IgD-negative memory B cell (primary cell): ENCODE results near the gene TYMP. TPM values are rescaled to one million over a fixed set of nuclear protein-coding genes. Genes with fewer than 3 reads are reported as not detected.
"Not testable (repeated sequence)": the region's sequence is repeated elsewhere in the genome, so short reads cannot be mapped to it uniquely, and the experiment has no call there.

Experiments
- H3K27ac Mint-ChIP-seq, 3 donors: one replicate each; pipeline ENCODE4 v1.8.0; 2020 to 2022; ENCODE audit warnings: mild to moderate bottlenecking in 3 of 3, mixed read lengths in 3 of 3, moderate library complexity in 1 of 3
- H3K27me3 Mint-ChIP-seq: one replicate; pipeline ENCODE4 v1.8.0; 2021; ENCODE audit warnings: mixed read lengths
- H3K36me3 Mint-ChIP-seq: one replicate; pipeline ENCODE4 v1.8.0; 2020; ENCODE audit warnings: mild to moderate bottlenecking, mixed read lengths
- H3K4me1 Mint-ChIP-seq, 3 donors: one replicate each; pipeline ENCODE4 v1.8.0; 2020 to 2022; ENCODE audit warnings: mixed read lengths in 3 of 3, mild to moderate bottlenecking in 1 of 3
- H3K4me3 Mint-ChIP-seq, 4 donors: one replicate each; pipeline ENCODE4 v1.8.0; 2020 to 2022; ENCODE audit warnings: mild to moderate bottlenecking in 4 of 4, mixed read lengths in 4 of 4, moderate library complexity in 3 of 4
- H3K9me3 Mint-ChIP-seq, 3 donors: one replicate each; pipeline ENCODE4 v1.8.0; 2020 to 2021; ENCODE audit warnings: mixed read lengths in 3 of 3, mild to moderate bottlenecking in 1 of 3
- polyA plus RNA-seq: library from polyadenylated mRNA; unstranded; fragments of 300-500 nt; fragmentation: Illumina TruSeq; gene quantifications from one replicate; pipeline ENCODE4 v1.2.3, GENCODE V29; 2021

Gene TYMP
- polyA plus RNA-seq, 1 donor from 2014 or later: 56.8 TPM

- H3K9me3 Mint-ChIP-seq: no peaks in the 10 kb centered on the region
- no peaks in the 10 kb centered on the region for H3K36me3 Mint-ChIP-seq
- no peaks in the 10 kb centered on the region for H3K27me3 Mint-ChIP-seq
- peak overlapping the region; percentile 79 to 96 (median 90) for H3K4me3 Mint-ChIP-seq
- H3K4me1 Mint-ChIP-seq: peaks cover 18 to 22% (median 20%) of the 10 kb centered on the region in 3 donors
- H3K27ac Mint-ChIP-seq: peak overlapping the region; percentile 94 to 98 (median 95)
These were observed 3.5 kb downstream of the TYMP start for GRCh38 chr22:50526108-50526833.

- H3K36me3 Mint-ChIP-seq: no peaks in the 10 kb centered on the region
- H3K9me3 Mint-ChIP-seq: no peaks in the 10 kb centered on the region
- H3K27me3 Mint-ChIP-seq: no peaks in the 10 kb centered on the region
- peak overlapping the region; percentile 71 to 89 (median 86) for H3K27ac Mint-ChIP-seq
- peaks cover 18 to 20% (median 18%) of the 10 kb centered on the region in 3 donors for H3K4me1 Mint-ChIP-seq
- peak overlapping the region; percentile 80 to 96 (median 90) for H3K4me3 Mint-ChIP-seq
These were observed 4.0 kb downstream of the TYMP start for GRCh38 chr22:50525858-50526107.

DNA sequence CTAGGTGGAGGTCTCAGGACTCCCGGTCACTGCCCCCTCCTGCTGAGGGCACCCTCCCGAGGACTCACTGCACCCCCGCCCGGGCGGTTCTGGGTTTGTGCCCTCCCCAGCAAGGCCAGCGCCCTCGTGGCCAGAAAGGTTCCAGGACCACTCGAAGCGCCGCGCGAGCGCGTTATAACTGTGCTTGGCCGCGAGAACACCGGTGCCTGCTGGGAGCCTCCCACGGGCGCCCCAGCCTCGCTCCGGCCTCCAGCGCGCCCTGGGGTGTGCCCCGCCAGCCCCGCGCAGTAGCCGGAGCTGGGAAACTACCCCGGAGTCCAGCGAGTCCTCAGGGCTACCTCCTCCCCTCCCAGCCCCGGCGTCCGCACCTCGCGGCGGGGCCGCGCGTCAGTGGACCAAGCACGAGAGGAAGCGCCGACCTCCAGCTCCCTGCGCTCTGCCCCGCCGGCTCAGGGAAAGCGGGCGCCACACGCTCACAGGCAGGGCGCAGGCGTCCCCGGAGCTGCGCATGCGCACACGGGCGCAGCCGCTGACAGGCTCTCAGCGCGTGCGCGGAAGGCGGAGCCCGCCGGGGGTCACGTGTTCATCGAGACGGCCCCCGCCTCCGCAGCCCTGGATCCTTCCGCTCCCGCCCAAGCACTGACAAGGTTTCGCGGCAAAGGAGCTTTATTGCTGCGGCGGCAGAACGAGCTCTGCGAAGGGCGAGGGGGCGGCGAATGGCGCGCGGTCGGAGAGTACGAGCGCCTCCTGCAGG lies 4.5 kb downstream of the TYMP start, which contains the start of gene SCO2:
Gene SCO2 (minus strand): TSS at position 495 of the 754 bp plus-strand sequence. CDS start 1,187 bp downstream, outside the sequence.
- Mint-ChIP-seq H3K9me3 (no peaks in the 10 kb centered on the region), H3K4me3 (peak within 1 kb of the TSS; percentile 80 to 96 (median 91)), H3K4me1 (peaks cover 18 to 20% (median 18%) of the 10 kb centered on the region in 3 donors), H3K27ac (peak within 1 kb of the TSS; percentile 88 to 98 (median 94)), H3K27me3 (no peaks in the 10 kb centered on the region), H3K36me3 (no peaks in the 10 kb centered on the region)

DNA sequence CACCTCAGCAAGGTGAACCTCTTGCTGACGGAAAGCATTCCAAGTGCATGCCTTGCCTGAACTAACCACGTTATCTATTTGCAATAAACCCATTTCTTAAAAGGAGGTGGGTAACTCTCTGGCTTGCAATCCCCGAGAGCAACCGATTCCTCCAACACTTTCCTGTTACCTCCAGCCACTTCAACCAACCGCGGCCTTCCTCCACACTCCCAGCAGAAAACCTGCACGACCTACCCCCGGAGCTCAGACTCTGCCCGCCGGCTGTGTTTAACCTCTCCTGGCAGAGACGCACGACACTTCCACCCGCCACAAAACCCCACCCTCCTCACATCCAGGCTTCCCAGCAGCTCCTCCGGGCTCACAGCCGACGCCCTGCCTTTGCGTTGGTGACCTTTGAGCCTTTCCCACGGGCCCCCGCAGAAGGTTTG lies 5.1 kb downstream of the TYMP start:
- Mint-ChIP-seq H3K27me3 (no peaks in the 10 kb centered on the region), H3K27ac (peak overlapping the region; percentile 83 to 89 (median 88)), H3K4me3 (peak overlapping the region; percentile 80 to 96 (median 91)), H3K9me3 (no peaks in the 10 kb centered on the region), H3K4me1 (peaks cover 18 to 20% (median 18%) of the 10 kb centered on the region in 3 donors), H3K36me3 (no peaks in the 10 kb centered on the region)

GRCh38 chr22:50523806-50524675 lies 5.8 kb downstream of the TYMP start:
- Mint-ChIP-seq H3K4me1 (peaks cover 18 to 20% (median 18%) of the 10 kb centered on the region in 3 donors), H3K27ac (peak overlapping the region; percentile 83 to 89 (median 88)), H3K9me3 (no peaks in the 10 kb centered on the region), H3K27me3 (no peaks in the 10 kb centered on the region), H3K4me3 (peak overlapping the region; percentile 80 to 96 (median 91)), H3K36me3 (no peaks in the 10 kb centered on the region)

GRCh38 chr22:50523458-50523805 lies 6.4 kb downstream of the TYMP start:
- Mint-ChIP-seq H3K9me3 (no peaks in the 10 kb centered on the region), H3K36me3 (no peaks in the 10 kb centered on the region), H3K27ac (peak overlapping the region in 2 of 3 donors; percentile 10 to 53), H3K4me1 (peaks cover 16 to 17% (median 16%) of the 10 kb centered on the region in 3 donors), H3K4me3 (peak overlapping the region in 3 of 4 donors; percentile 8 to 70 (median 68)), H3K27me3 (no peaks in the 10 kb centered on the region)

DNA sequence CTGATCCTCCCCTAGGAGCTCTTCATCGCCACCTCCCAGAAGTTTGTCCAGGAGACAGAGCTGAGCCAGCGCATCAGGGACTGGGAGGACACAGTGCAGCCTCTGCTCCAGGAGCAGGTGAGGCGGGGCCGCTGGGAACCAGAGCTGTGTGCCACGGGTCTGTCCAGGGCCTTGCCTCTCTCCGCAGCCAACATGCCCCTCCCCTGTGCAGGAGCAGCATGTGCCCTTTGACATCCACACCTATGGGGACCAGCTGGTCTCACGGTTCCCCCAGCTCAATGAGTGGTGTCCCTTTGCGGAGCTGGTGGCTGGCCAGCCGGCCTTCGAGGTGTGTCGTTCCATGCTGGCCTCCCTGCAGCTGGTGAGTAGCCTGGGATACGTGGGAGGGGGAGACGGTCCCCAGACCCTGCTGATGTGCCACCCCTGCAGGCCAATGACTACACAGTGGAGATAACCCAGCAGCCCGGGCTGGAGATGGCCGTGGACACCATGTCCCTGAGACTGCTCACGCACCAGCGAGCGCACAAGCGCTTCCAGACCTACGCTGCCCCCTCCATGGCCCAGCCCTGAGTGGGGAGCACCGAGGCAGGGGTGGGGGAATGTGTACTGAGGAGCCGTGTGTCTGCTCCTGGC lies 6.9 kb downstream of the TYMP start:
- Mint-ChIP-seq H3K27ac (peak overlapping the region in 2 of 3 donors; percentile 10 to 53), H3K36me3 (no peaks in the 10 kb centered on the region), H3K27me3 (no peaks in the 10 kb centered on the region), H3K4me1 (peaks cover 11 to 16% (median 13%) of the 10 kb centered on the region in 3 donors), H3K4me3 (peak overlapping the region in 3 of 4 donors; percentile 60 to 70 (median 68)), H3K9me3 (no peaks in the 10 kb centered on the region)

GRCh38 chr22:50522208-50522805 lies 7.5 kb downstream of the TYMP start:
- no peaks in the 10 kb centered on the region for H3K36me3 Mint-ChIP-seq
- H3K27me3 Mint-ChIP-seq: no peaks in the 10 kb centered on the region
- peak overlapping the region in 2 of 3 donors; percentile 53 to 73 for H3K27ac Mint-ChIP-seq
- H3K4me3 Mint-ChIP-seq: no peak overlapping the region
- peaks cover 7 to 10% (median 9%) of the 10 kb centered on the region in 3 donors for H3K4me1 Mint-ChIP-seq
- H3K9me3 Mint-ChIP-seq: no peaks in the 10 kb centered on the region

DNA sequence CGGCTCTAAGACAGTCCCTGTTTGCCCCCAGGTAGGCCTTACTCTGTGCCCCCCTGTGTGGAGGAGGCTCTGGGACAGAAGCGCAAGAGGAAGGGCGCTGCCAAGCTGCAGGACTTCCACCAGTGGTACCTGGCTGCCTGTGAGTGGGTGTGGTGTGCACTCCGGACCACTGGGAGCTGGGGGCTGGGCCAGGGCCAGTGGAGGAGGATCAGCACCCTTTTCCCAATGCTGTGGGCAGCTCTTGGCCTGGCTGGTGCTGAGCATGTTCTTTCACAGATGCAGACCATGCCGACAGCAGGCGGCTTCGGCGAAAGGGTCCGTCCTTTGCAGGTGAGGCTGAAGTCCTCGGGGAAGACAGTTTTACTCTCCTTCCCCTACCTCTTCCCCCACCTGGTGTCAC lies 8.1 kb downstream of the TYMP start:
- H3K4me1 Mint-ChIP-seq: peaks cover 5 to 6% (median 5%) of the 10 kb centered on the region in 3 donors

DNA sequence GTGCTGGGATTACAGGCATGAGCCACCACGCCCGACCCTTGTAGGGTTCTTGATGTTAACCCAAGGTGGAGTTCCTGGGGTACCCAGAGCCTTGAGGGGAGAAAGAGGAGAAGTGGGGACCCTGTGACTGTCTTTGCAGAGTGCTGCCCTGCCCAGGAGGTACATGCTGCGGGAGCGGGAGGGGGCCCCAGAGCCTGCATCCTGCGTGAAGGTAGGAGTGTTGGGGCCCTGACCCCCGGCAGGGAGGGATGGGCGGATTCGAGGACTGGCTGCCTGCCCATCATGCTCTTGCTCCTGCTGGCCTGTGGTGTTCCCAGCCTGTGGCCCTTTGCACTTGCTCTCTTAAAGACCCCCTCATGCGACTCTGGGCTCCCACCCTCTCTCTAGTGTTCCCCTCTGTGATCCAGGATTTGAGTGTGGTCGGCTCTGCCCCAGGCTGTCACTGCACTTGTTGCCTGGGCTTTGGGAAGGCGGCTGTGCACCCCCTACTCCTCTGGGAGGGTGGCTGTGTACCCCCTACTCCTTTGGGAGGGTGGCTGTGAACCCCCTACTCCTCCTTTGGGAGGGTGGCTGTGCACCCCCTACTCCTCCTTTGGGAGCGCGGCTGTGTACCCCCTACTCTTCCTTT lies 8.9 kb downstream of the TYMP start:
- Mint-ChIP-seq H3K27me3 (no peaks in the 10 kb centered on the region), H3K27ac (no peak overlapping the region), H3K4me3 (no peak overlapping the region), H3K4me1 (peaks cover 4 to 6% (median 5%) of the 10 kb centered on the region in 3 donors), H3K36me3 (no peaks in the 10 kb centered on the region), H3K9me3 (no peaks in the 10 kb centered on the region)

More for the DNA sequence above, 8.1 kb downstream of the TYMP start:
- H3K4me3 Mint-ChIP-seq: peak overlapping the region in 1 of 4 donors; percentile 5
- no peaks in the 10 kb centered on the region for H3K27me3 Mint-ChIP-seq
- no peaks in the 10 kb centered on the region for H3K36me3 Mint-ChIP-seq
- peak overlapping the region in 1 of 3 donors; percentile 73 for H3K27ac Mint-ChIP-seq
- no peaks in the 10 kb centered on the region for H3K9me3 Mint-ChIP-seq

DNA sequence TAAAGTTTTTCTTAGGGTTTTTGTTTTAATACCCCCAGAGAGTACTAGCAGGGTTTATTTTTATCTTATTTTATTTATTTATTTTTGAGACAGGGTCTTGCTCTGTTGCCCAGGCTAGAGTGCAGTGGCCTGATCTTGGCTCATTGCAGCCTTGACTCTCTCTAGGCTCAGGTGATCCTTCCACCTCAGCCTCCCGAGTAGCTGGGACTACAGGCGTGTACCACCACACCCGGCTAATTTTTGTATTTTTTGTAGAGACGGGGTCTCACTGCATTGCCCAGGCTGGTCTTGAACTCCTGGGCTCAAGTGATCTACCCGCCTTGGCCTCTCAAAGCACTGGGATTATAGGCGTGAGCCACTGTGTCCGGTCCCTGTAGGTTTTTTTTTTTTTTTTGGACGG lies 9.6 kb downstream of the TYMP start:
- not testable (repeated sequence) for H3K4me1 Mint-ChIP-seq, H3K36me3 Mint-ChIP-seq, H3K4me3 Mint-ChIP-seq, H3K9me3 Mint-ChIP-seq, H3K27me3 Mint-ChIP-seq
- H3K27ac Mint-ChIP-seq: peak overlapping the region in 1 of 3 donors; percentile 39

DNA sequence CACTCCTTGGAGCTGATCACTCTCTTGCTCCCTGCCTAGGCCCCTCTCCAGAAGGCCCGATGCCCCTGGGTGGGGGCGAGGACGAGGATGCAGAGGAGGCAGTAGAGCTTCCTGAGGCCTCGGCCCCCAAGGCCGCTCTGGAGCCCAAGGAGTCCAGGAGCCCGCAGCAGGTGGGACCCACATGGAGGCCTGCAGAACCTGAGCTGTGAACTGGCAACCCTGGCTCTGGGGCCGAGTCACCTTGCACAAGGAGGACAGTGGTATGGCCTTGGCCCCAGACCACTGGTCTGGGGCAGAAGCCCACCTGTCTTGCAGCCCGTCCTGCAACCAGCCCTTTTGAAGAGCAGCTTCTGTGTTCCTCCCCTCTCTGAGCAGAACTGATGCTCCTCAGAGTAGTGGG lies 10.7 kb downstream of the TYMP start:
- Mint-ChIP-seq H3K4me1 (peaks cover 0 to 4% (median 3%) of the 10 kb centered on the region in 3 donors), H3K4me3 (no peak overlapping the region), H3K27ac (no peak overlapping the region), H3K36me3 (no peaks in the 10 kb centered on the region), H3K9me3 (no peaks in the 10 kb centered on the region), H3K27me3 (no peaks in the 10 kb centered on the region)

DNA sequence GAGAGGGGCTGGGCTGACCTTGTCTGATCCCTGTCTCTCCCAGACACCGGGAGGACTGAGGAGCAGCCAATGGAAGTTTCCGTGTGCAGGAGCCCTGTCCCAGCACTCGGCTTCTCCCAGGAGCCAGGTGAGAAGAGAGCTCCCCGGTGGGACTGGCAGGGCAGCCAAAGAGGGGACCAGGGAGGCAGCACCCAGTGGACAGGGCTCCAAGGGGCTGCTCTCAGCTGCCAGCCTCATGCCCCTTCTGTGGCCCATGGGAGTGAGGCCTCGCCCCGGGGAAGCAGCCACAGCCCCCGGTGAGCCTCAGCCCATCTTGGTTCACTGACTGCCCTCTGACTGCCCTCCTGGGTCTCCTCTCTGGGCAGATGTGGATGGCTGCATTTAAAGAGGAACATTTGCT lies 11.2 kb downstream of the TYMP start:
- Mint-ChIP-seq H3K9me3 (no peaks in the 10 kb centered on the region), H3K36me3 (no peaks in the 10 kb centered on the region), H3K27ac (no peak overlapping the region), H3K27me3 (no peaks in the 10 kb centered on the region), H3K4me1 (peaks cover 0 to 5% (median 3%) of the 10 kb centered on the region in 3 donors), H3K4me3 (no peak overlapping the region)
